ENCODE measurements around the gene SLC24A3. TPM values are rescaled to one million over a fixed set of nuclear protein-coding genes. Genes with fewer than 3 reads are reported as not detected.
A peak's percentile ranks its signal among the peaks of the same experiment; 100 is the strongest.

Gene SLC24A3
- polyA plus RNA-seq, 1 donor = 9.9 TPM

GRCh38 chr20:19511931-19512330 lies 299.5 kb downstream of the SLC24A3 start:
- no CpG with 5 or more reads among the region's 4 CpGs for whole genome bisulfite sequencing (ENCODE audit: insufficient coverage, low lambda C conversion rate)
- Histone ChIP-seq H3K4me3 (ENCODE audit: low read length) (no peak overlapping the region), H3K27ac (ENCODE audit: low read length) (no peak overlapping the region), H3K4me1 (ENCODE audit: control insufficient read depth, insufficient read depth, low read length) (no peaks in the 10 kb centered on the region), H3K36me3 (ENCODE audit: control insufficient read depth, insufficient read depth, low read length) (no peaks in the 10 kb centered on the region), H3K27me3 (ENCODE audit: control insufficient read depth, insufficient read depth, low read length) (no peaks in the 10 kb centered on the region), H3K9me3 (ENCODE audit: control insufficient read depth, low read depth, low read length) (no peaks in the 10 kb centered on the region)
- no peak for DNase-seq

GRCh38 chr20:19512886-19513677 lies 300.6 kb downstream of the SLC24A3 start:
- no peaks in the 10 kb centered on the region for H3K27me3 ChIP-seq (ENCODE audit: control insufficient read depth, insufficient read depth, low read length)
- H3K9me3 ChIP-seq (ENCODE audit: control insufficient read depth, low read depth, low read length) = no peaks in the 10 kb centered on the region
- no peaks in the 10 kb centered on the region for H3K4me1 ChIP-seq (ENCODE audit: control insufficient read depth, insufficient read depth, low read length)
- WGBS (ENCODE audit: insufficient coverage, low lambda C conversion rate) = 71% methylated on average over 1 of the region's 3 CpGs
- H3K36me3 ChIP-seq (ENCODE audit: control insufficient read depth, insufficient read depth, low read length) = no peaks in the 10 kb centered on the region
- no peak overlapping the region for H3K4me3 ChIP-seq (ENCODE audit: low read length)
- H3K27ac ChIP-seq (ENCODE audit: low read length) = no peak overlapping the region
- DNase-seq = peak in 1 of 2 donors; percentile 20

- 80% methylated on average over 1 of the region's 6 CpGs for WGBS (ENCODE audit: insufficient coverage, low lambda C conversion rate)
- H3K9me3 ChIP-seq (ENCODE audit: control insufficient read depth, low read depth, low read length) = no peaks in the 10 kb centered on the region
- H3K27me3 ChIP-seq (ENCODE audit: control insufficient read depth, insufficient read depth, low read length) = no peaks in the 10 kb centered on the region
- no peak overlapping the region for H3K27ac ChIP-seq (ENCODE audit: low read length)
- no peaks in the 10 kb centered on the region for H3K4me1 ChIP-seq (ENCODE audit: control insufficient read depth, insufficient read depth, low read length)
- no peak overlapping the region for H3K4me3 ChIP-seq (ENCODE audit: low read length)
- no peak for DNase-seq
- H3K36me3 ChIP-seq (ENCODE audit: control insufficient read depth, insufficient read depth, low read length) = no peaks in the 10 kb centered on the region
Measured at GRCh38 chr20:19515074-19515473, 302.6 kb downstream of the SLC24A3 start.

- no peaks in the 10 kb centered on the region for H3K27me3 ChIP-seq (ENCODE audit: control insufficient read depth, insufficient read depth, low read length)
- no peak for DNase-seq
- no CpG with 5 or more reads among the region's 1 CpG for WGBS (ENCODE audit: insufficient coverage, low lambda C conversion rate)
- H3K9me3 ChIP-seq (ENCODE audit: control insufficient read depth, low read depth, low read length) = no peaks in the 10 kb centered on the region
- H3K27ac ChIP-seq (ENCODE audit: low read length) = no peak overlapping the region
- no peaks in the 10 kb centered on the region for H3K4me1 ChIP-seq (ENCODE audit: control insufficient read depth, insufficient read depth, low read length)
- no peaks in the 10 kb centered on the region for H3K36me3 ChIP-seq (ENCODE audit: control insufficient read depth, insufficient read depth, low read length)
- H3K4me3 ChIP-seq (ENCODE audit: low read length) = no peak overlapping the region
Measured at GRCh38 chr20:19519466-19519865, 307.0 kb downstream of the SLC24A3 start.

DNA sequence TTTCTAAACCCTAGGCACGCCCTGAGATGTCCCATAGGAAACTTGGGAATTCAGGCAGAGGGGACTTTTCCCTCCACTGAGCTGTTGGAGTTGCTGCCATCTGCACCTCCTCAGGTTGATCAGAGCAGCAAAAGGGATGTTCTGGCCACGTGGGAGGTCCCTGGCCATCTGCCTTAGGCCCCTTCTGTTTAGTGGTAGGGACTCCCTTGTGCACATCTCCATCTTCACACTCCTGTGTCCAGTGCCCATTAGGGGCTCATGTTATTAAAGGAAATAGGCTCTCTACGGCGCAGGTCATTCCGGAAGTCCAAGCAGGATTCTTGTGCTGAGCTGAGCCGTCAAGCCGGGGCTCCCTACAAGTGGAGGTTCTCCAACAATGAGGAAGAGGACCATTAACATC lies 307.8 kb downstream of the SLC24A3 start:
- no peaks in the 10 kb centered on the region for H3K9me3 ChIP-seq (ENCODE audit: control insufficient read depth, low read depth, low read length)
- H3K27ac ChIP-seq (ENCODE audit: low read length) = no peak overlapping the region
- no peaks in the 10 kb centered on the region for H3K4me1 ChIP-seq (ENCODE audit: control insufficient read depth, insufficient read depth, low read length)
- H3K36me3 ChIP-seq (ENCODE audit: control insufficient read depth, insufficient read depth, low read length) = no peaks in the 10 kb centered on the region
- H3K27me3 ChIP-seq (ENCODE audit: control insufficient read depth, insufficient read depth, low read length) = no peaks in the 10 kb centered on the region
- H3K4me3 ChIP-seq (ENCODE audit: low read length) = no peak overlapping the region
- DNase-seq = no peak
- 100% methylated on average over 1 of the region's 7 CpGs for WGBS (ENCODE audit: insufficient coverage, low lambda C conversion rate)

DNA sequence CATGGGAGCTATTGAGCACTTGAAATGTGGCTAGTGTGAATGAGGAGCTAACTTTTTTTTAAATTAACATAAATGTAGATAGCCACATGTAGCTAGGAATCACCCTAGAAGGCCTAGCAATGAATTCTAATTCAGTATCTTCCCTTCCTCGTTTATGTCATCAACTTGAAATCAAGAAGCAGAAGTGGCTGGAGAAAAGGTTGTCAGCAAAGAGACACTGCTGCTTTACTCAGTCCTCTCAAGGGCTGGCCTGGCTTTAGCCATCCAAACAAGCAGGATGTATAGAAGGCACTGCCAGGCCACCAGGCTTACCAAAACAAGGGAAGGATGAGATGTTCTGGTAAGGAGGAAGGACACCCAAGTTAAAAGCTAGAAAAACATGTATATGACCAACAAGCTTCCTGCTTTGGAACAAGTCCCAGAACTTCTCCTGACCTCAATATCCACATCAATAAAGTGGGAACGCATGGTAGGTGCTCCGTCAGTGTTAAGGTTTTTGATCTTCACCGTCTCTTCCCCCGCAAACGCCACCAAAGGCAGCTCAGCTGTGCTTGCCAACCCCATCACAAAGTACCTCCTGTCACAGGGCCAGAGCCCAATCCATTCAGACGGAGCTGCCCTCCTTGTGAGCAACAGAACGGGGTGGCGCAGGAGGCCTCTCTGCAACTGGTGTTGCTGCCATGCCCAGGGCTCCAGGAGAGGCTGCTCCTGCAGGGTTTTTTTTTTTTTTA lies 309.8 kb downstream of the SLC24A3 start:
- H3K9me3 ChIP-seq (ENCODE audit: control insufficient read depth, low read depth, low read length) = no peaks in the 10 kb centered on the region

DNA sequence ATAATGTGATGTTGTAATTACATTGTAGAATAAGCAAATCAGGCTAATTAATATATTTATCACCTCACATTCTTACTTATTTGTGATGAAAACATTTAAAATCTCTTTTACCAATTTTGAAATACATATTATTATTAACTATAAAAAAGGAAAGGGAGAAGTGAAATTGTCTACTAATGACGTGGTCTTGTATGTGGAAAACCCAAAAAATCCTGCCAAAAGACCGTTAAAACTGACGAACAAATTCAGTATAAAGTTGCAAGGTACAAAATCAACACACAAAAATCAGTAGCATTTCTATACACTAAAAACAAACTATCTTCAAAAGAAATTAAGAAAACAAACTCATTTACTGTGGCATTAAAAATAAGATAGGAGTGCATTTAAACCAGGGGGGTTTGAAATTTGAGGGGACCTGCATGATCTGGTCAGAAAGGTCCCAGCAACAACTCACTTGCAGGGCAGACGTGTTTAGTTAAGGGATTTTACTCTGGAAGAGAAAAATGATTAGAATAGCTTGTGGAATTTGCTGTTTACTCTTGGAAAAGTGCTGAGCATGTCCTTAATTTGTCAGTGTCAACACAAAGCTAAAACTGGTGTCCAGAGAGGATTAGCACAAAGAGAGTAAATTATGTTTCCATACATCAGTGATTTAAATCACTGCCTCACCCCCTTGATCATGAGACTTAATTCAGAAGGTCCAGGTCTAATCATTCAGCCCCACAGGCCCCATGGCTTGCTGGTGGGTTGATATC lies 310.6 kb downstream of the SLC24A3 start:
- Histone ChIP-seq H3K27me3 (ENCODE audit: control insufficient read depth, insufficient read depth, low read length) (no peaks in the 10 kb centered on the region), H3K9me3 (ENCODE audit: control insufficient read depth, low read depth, low read length) (no peaks in the 10 kb centered on the region), H3K4me3 (ENCODE audit: low read length) (no peak overlapping the region), H3K36me3 (ENCODE audit: control insufficient read depth, insufficient read depth, low read length) (no peaks in the 10 kb centered on the region), H3K4me1 (ENCODE audit: control insufficient read depth, insufficient read depth, low read length) (no peaks in the 10 kb centered on the region), H3K27ac (ENCODE audit: low read length) (no peak overlapping the region)
- 88% methylated on average over 3 of the region's 4 CpGs for WGBS (ENCODE audit: insufficient coverage, low lambda C conversion rate)
- no peak for DNase-seq

More for the DNA sequence above, 309.8 kb downstream of the SLC24A3 start:
- H3K4me3 ChIP-seq (ENCODE audit: low read length) = no peak overlapping the region
- H3K27ac ChIP-seq (ENCODE audit: low read length) = no peak overlapping the region
- WGBS (ENCODE audit: insufficient coverage, low lambda C conversion rate) = no CpG with 5 or more reads among the region's 9 CpGs
- H3K4me1 ChIP-seq (ENCODE audit: control insufficient read depth, insufficient read depth, low read length) = no peaks in the 10 kb centered on the region
- H3K36me3 ChIP-seq (ENCODE audit: control insufficient read depth, insufficient read depth, low read length) = no peaks in the 10 kb centered on the region
- H3K27me3 ChIP-seq (ENCODE audit: control insufficient read depth, insufficient read depth, low read length) = no peaks in the 10 kb centered on the region
- DNase-seq = no peak

DNA sequence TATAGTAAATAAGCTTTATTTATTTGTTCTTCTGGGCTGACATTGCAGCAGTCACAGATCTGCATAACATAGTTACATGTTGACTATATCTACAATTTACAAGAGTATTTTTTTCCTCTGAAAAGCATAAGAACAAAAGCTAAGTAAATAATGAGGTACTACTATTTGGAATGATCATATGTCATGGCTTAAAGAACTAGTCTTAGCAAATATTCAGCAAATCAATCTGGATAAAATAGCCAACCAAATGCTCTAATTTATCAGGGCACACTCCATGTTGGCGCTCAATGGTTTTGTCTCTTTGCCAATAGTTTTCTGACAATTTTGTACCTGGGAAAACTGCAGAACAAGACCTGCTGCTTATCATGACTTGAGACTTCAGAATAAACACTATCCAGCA lies 312.2 kb downstream of the SLC24A3 start:
- Histone ChIP-seq H3K36me3 (ENCODE audit: control insufficient read depth, insufficient read depth, low read length) (no peaks in the 10 kb centered on the region), H3K4me3 (ENCODE audit: low read length) (no peak overlapping the region), H3K4me1 (ENCODE audit: control insufficient read depth, insufficient read depth, low read length) (no peaks in the 10 kb centered on the region), H3K27me3 (ENCODE audit: control insufficient read depth, insufficient read depth, low read length) (no peaks in the 10 kb centered on the region), H3K9me3 (ENCODE audit: control insufficient read depth, low read depth, low read length) (no peaks in the 10 kb centered on the region), H3K27ac (ENCODE audit: low read length) (no peak overlapping the region)
- WGBS (ENCODE audit: insufficient coverage, low lambda C conversion rate) = no CpG with 5 or more reads among the region's 1 CpG
- no peak for DNase-seq

- 73% methylated on average over 2 of the region's 2 CpGs for WGBS (ENCODE audit: insufficient coverage, low lambda C conversion rate)
Measured at GRCh38 chr20:19527509-19527908, 315.1 kb downstream of the SLC24A3 start.

GRCh38 chr20:19528286-19529030 lies 316.0 kb downstream of the SLC24A3 start:
- Histone ChIP-seq H3K27ac (ENCODE audit: low read length) (no peak overlapping the region), H3K4me3 (ENCODE audit: low read length) (no peak overlapping the region), H3K36me3 (ENCODE audit: control insufficient read depth, insufficient read depth, low read length) (no peaks in the 10 kb centered on the region), H3K4me1 (ENCODE audit: control insufficient read depth, insufficient read depth, low read length) (no peaks in the 10 kb centered on the region), H3K9me3 (ENCODE audit: control insufficient read depth, low read depth, low read length) (no peaks in the 10 kb centered on the region), H3K27me3 (ENCODE audit: control insufficient read depth, insufficient read depth, low read length) (no peaks in the 10 kb centered on the region)
- 88% methylated on average over 4 of the region's 5 CpGs for WGBS (ENCODE audit: insufficient coverage, low lambda C conversion rate)
- DNase-seq = no peak

More at GRCh38 chr20:19527509-19527908, 315.1 kb downstream of the SLC24A3 start:
- Histone ChIP-seq H3K4me3 (ENCODE audit: low read length) (no peak overlapping the region), H3K27ac (ENCODE audit: low read length) (no peak overlapping the region), H3K27me3 (ENCODE audit: control insufficient read depth, insufficient read depth, low read length) (no peaks in the 10 kb centered on the region), H3K36me3 (ENCODE audit: control insufficient read depth, insufficient read depth, low read length) (no peaks in the 10 kb centered on the region), H3K9me3 (ENCODE audit: control insufficient read depth, low read depth, low read length) (no peaks in the 10 kb centered on the region), H3K4me1 (ENCODE audit: control insufficient read depth, insufficient read depth, low read length) (no peaks in the 10 kb centered on the region)
- DNase-seq = no peak
